MV-4-11 (cell line): ENCODE data around the gene CYP1B1.
"Not testable (repeated sequence)": the region's sequence is repeated elsewhere in the genome, so short reads cannot be mapped to it uniquely, and the experiment has no call there.

Experiments used
- DNase-seq: peaks from one replicate; lab custom pipeline; 2025; lab: John Stamatoyannopoulos, UW

CYP1B1 gene

GRCh38 chr2:38098421-38099098 lies 22.6 kb upstream of the CYP1B1 start:
- peak; percentile 53 for DNase-seq

GRCh38 chr2:38097988-38098385 lies 22.0 kb upstream of the CYP1B1 start:
- DNase-seq, result no peak

- no peak for DNase-seq
Observed at GRCh38 chr2:38097258-38097987, 21.5 kb upstream of the CYP1B1 start.

- peak; percentile 89 for DNase-seq
Observed at GRCh38 chr2:38095996-38096861, 20.3 kb upstream of the CYP1B1 start.

- DNase-seq, result no peak
Observed at GRCh38 chr2:38095079-38095995, 19.4 kb upstream of the CYP1B1 start.

GRCh38 chr2:38093527-38094165 lies 17.7 kb upstream of the CYP1B1 start:
- DNase-seq, result no peak

GRCh38 chr2:38092196-38092902 lies 16.4 kb upstream of the CYP1B1 start:
- DNase-seq, result no peak

- DNase-seq, result no peak
Observed at GRCh38 chr2:38091760-38092159, 15.8 kb upstream of the CYP1B1 start.

GRCh38 chr2:38090928-38091327 lies 15.0 kb upstream of the CYP1B1 start:
- DNase-seq, result no peak

- DNase-seq, result not testable (repeated sequence)
Observed at GRCh38 chr2:38090212-38090611, 14.3 kb upstream of the CYP1B1 start.

- not testable (repeated sequence) for DNase-seq
Observed at GRCh38 chr2:38085998-38086698, 10.2 kb upstream of the CYP1B1 start.

- DNase-seq, result not testable (repeated sequence)
Observed at GRCh38 chr2:38084556-38084955, 8.6 kb upstream of the CYP1B1 start.

- DNase-seq, result peak; percentile 19
Observed at GRCh38 chr2:38082727-38083126, 6.8 kb upstream of the CYP1B1 start.

GRCh38 chr2:38080346-38080745 lies 4.4 kb upstream of the CYP1B1 start:
- no peak for DNase-seq

- DNase-seq, result no peak
Observed at GRCh38 chr2:38079116-38080052, 3.4 kb upstream of the CYP1B1 start.

GRCh38 chr2:38077431-38077769 lies 1.4 kb upstream of the CYP1B1 start:
- DNase-seq, result no peak

- DNase-seq, result peak; percentile 85
Observed at GRCh38 chr2:38076710-38077430, 919 bp upstream of the CYP1B1 start.

- DNase-seq, result peak; percentile 85
Observed at GRCh38 chr2:38076152-38076709, 280 bp upstream of the CYP1B1 start.
